Gastroesophageal sphincter (tissue), 3 donors: ENCODE measurements around the gene ADARB1.

ENCODE experiments used
- CTCF ChIP-seq, 4 experiments: fragments of 200-600 bp in 2 of 4; fragments of 450-650 bp in 2 of 4; sonication (generic) in 1 of 4; IDR thresholded peaks; one replicate each; pipeline ENCODE4 v1.5.1; 2017 to 2019; ENCODE audit warnings: antibody characterized with exemption in 4 of 4, mild to moderate bottlenecking in 2 of 4, moderate library complexity in 2 of 4
- POLR2A ChIP-seq, 2 donors: fragments of 450-650 bp; IDR thresholded peaks; one replicate each; pipeline ENCODE4 v1.6.1; 2017; ENCODE audit warnings: antibody characterized with exemption in 2 of 2, mild to moderate bottlenecking in 2 of 2, moderate library complexity in 1 of 2
- POLR2AphosphoS5 ChIP-seq: sonication (generic); formaldehyde crosslinking; IDR thresholded peaks from one replicate; pipeline ENCODE4 v1.6.1; 2017; ENCODE audit warnings: antibody characterized with exemption

- TF ChIP-seq CTCF (IDR thresholded peaks at IDR 0.05) = no peak
- TF ChIP-seq POLR2A (IDR thresholded peaks at IDR 0.05) = no peak
- TF ChIP-seq POLR2AphosphoS5 = no peak
Measured at GRCh38 chr21:45150638-45151131, 76.3 kb downstream of the ADARB1 start.
